AG10803 (cell line): ENCODE measurements around the gene ETNK2.

ENCODE experiments used
- DNase-seq: peaks from one replicate; pipeline ENCODE4 v3.0.0; 2010; ENCODE audit warnings: low read depth
- H3K4me3 ChIP-seq: 2 replicates; pipeline ENCODE4 v1.5.1; 2011; ENCODE audit warnings: mild to moderate bottlenecking, low read length, control low read depth
- TF ChIP-seq, protein P1 (sequence below): conservative IDR thresholded peaks from 2 replicates; pipeline ENCODE4 v1.5.1; 2011; ENCODE audit warnings: mild to moderate bottlenecking, low read length, control low read depth, inconsistent platforms

ETNK2 gene

DNA sequence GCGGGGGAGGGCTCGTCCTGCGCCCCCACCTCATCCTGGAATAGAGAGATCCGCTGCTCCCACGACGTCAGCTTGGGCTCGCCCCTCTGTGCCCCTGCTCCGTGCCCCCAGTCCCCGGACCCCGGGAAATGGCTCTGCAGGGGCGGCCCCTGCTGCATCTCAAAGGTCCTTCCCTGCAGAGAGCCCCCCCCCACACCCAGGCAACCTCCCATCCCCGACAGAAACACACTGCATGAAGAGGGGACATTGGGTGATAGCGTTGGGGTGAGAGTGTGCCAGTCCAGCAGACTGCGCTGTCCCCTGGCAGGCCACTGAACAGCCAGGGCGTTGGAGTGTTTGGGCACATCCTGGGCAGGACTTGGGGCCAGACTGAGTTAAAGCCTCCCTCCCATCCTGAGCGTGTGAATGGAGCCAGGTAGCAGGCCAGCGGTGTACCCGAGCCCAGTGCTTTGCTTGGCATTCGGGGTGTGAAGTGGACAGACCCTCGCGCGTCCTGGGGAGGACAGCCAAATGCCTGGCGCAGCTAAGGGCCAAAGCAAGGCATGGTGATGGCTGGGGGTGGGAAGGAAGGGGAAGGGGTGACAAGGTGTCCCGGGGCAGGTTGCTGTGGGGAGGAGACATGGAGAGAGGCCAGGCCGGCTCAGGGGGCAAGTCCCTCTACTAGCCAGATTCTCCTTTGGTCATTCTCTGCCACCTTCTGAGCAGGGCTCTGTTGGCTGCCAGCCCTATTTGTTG is 633 bp upstream of the ETNK2 start:
- TF ChIP-seq, protein P1, sequence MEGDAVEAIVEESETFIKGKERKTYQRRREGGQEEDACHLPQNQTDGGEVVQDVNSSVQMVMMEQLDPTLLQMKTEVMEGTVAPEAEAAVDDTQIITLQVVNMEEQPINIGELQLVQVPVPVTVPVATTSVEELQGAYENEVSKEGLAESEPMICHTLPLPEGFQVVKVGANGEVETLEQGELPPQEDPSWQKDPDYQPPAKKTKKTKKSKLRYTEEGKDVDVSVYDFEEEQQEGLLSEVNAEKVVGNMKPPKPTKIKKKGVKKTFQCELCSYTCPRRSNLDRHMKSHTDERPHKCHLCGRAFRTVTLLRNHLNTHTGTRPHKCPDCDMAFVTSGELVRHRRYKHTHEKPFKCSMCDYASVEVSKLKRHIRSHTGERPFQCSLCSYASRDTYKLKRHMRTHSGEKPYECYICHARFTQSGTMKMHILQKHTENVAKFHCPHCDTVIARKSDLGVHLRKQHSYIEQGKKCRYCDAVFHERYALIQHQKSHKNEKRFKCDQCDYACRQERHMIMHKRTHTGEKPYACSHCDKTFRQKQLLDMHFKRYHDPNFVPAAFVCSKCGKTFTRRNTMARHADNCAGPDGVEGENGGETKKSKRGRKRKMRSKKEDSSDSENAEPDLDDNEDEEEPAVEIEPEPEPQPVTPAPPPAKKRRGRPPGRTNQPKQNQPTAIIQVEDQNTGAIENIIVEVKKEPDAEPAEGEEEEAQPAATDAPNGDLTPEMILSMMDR = no peak
- no peak for DNase-seq
- H3K4me3 ChIP-seq = peak overlapping the region; percentile 56

DNA sequence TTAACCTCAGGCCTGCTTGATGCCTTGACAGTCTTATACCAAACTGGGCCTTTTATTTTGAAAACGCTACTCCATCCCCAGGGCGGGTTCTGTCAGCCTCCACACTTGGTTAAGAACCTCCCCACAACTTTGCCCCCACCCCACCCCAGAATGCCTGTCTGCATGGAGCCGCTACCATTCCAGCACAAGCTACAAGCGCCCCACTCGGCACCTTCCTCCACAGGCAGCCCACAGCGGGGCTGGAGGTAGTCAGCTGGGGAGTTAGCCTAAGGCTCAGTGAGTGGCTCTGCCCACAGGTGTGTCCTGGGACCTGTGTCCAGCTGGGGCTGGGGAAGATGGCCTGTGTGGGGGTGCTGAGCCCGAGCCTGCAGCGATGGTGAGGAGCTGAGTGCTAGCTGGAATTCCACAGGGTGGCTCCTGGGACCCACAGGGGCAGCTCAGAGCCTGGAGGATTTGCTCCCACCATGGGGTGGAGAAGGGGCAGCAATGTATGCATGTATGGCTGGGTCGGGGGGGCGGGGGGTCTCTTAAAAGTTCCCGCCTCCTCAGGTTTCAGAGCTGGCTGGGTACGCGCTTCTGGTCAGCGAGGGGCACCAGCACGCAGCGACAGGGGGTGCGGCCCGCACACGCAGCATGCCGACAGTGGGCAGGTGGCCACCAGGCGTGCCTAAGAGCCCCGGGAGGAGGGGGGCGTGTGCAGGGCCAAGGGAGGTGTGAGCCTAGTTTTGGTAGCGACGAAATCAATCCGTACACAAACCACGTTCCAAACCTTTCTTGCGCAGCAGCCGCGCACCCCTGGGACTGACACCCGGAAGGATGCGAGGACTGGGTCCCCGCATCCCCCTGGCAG is 917 bp downstream of the ETNK2 start:
- TF ChIP-seq, protein P1 = no peak
- H3K4me3 ChIP-seq = peak overlapping the region; percentile 59
- DNase-seq = no peak

DNA sequence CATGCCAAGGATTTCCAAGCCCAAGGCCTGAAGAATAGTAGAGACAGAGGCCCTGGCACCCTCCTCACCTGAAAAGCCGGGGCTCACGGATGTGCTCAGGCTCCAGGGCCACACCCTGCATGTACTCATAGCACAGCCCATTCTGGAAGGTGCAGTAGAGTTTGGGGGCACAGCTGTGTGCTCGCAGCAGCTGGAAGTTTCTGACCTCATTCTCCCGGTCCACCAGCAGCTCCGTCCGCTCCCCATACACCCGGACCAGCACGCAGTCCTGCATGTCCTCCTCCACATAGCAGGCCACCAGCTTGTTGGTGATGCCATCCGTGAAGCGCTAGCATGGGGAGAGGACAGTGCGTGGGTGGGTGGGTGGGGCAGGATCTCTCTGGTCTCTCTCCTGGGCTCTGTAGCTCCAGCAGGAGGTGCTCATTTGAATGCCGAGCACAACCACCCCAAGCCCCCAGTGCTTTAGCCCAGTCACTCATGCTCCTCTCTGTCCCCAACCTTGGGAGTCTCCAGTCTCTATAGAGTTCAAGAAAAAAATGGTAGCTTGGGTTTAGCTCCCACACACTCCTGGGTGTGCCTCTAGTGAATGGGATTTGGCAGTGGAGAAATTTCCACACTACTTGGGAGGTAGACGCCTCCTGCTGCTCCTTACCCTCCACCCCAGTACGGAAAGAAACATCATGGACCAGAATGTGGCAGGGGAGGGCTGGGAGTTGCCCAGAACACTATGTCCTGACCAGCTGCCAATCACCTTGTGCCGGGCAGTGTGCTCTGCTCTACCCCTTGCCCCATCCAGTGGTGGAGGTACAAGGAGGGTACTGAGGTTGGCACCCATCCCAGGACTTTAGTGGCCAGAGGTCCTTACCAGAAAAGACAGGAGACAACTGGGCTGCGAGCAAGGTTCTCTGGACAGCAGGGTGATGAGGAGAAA is 1.9 kb downstream of the ETNK2 start:
- no peak for DNase-seq
- TF ChIP-seq, protein P1 = no peak
- H3K4me3 ChIP-seq = no peak overlapping the region

DNA sequence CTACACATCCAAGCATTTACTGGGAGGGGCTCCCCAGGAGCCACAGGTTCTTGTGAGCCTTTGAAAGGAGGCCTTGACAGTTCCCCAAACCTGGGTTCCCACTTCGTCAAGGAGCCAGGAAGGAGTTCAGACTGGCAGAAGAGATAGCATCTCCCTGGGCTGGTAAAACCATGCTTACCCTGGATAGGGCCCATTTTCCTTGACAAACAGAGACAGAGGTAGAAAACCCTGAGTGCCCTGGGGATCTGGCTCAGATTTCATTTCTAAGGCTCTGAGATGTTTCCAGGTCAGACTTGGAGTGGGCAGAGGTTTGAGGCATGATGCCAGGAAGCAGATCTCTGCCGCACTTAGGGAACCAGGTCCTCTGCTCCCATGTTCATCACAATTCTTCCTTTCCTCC is 2.7 kb downstream of the ETNK2 start:
- H3K4me3 ChIP-seq = no peak overlapping the region
- TF ChIP-seq, protein P1 = no peak
- no peak for DNase-seq

DNA sequence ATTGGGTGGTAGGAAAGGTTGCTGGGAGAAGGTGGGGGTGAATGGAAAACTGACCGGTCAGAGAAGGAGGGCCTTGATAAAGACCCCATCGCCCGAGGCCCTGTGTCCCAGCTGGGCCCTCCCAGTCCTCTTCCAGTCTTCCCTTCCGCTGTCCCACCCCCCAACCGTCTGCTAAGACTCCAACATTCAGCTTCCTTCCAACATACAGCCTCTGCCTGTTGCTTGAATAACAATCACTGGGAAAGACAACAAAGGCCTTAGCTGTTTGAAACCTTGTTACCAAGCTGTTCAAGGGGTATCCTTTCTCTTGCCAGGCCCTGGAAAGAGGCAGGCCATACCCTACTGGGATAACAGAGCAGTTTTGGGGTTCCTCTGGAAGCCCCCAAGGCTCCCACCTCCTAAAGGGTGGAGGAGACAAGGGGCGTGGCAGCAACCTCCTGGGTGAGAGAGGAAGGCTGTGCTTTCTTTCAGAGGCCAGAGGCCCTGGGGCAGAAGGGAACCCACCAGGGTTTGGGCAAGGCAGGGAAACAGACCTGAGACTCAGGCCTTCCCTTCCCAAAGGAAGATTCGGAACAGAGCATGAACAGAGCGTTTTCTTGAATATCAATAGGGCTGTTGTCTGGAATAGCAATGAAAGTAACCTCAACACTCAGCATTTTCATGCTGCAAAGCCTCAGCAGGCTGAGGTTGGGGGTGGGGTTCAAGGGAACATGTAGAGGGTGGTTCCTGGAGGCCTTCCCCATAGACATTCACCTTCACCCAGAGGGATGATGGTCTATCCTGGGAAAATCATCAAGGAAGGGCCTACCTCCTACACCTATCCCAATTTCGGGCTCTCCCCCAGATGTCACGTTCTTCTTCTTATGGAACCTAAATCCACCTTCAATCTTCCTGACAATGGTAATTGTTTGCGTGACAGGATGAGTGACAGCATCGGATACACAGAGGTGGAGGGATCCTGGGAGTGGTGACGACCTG is 4.1 kb downstream of the ETNK2 start:
- no peak overlapping the region for H3K4me3 ChIP-seq
- DNase-seq = no peak
- TF ChIP-seq, protein P1 = no peak

DNA sequence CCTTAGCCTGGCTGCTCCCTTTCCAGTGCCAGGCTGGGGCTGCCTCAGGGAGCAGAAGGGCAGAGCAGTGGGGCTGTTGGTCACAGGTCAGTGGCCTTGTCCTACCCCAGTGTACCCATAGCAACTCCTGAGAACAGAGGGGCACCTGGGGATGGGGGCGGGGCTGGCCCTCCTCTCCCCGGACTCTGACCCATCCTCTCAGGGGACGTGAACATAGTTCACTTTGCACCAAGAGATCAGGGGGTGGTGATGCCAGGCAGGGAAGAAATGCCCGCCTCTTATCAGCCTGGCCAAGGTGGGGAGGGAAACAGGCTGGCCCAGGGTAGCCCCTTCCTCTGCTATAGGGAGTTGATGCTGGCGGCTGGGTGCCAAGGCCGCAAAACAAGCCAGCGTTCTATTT is 4.9 kb downstream of the ETNK2 start:
- H3K4me3 ChIP-seq = no peak overlapping the region
- no peak for DNase-seq
- TF ChIP-seq, protein P1 = no peak
